ENCODE measurements around the gene ATG2B. TPM values are rescaled to one million over a fixed set of nuclear protein-coding genes. Genes with fewer than 3 reads are reported as not detected.

ATG2B gene
- total RNA-seq, 1 donor from 2014 or later: 11.9 TPM

- H3K27me3 ChIP-seq: no peaks in the 10 kb centered on the region
- no peak overlapping the region for H3K4me2 ChIP-seq
- peaks cover 7% of the 10 kb centered on the region for H3K27me3 Mint-ChIP-seq (ENCODE audit: insufficient read depth, low read depth)
- DNase-seq (ENCODE audit: low spot score): no peak
- no peaks in the 10 kb centered on the region for H3K79me2 ChIP-seq (ENCODE audit: low read depth)
- TF ChIP-seq EZH2phosphoT487 (IDR thresholded peaks at IDR 0.05) (no peak), EZH2 (IDR thresholded peaks at IDR 0.05) (no peak), CTCF (IDR thresholded peaks at IDR 0.05) (no peak)
- no peak overlapping the region for H3K4me3 Mint-ChIP-seq
- H3K4me1 ChIP-seq: no peaks in the 10 kb centered on the region
- peaks cover 15% of the 10 kb centered on the region for H3K4me1 Mint-ChIP-seq
- H3F3A ChIP-seq (ENCODE audit: low read depth): no peaks in the 10 kb centered on the region
- no peak overlapping the region for H3K9ac ChIP-seq
- no peak overlapping the region for H3K4me3 ChIP-seq
- H2AFZ ChIP-seq (replicated peaks): no peak overlapping the region
- no peaks in the 10 kb centered on the region for H3K36me3 ChIP-seq
- no peak overlapping the region for H3K27ac Mint-ChIP-seq
- H3K9me3 ChIP-seq (ENCODE audit: low read depth): no peaks in the 10 kb centered on the region
- H3K36me3 Mint-ChIP-seq: no peaks in the 10 kb centered on the region
- H4K20me1 ChIP-seq (ENCODE audit: low read depth): no peaks in the 10 kb centered on the region
- peaks cover 20% of the 10 kb centered on the region for H3K9me3 Mint-ChIP-seq
- no peak overlapping the region for H3K27ac ChIP-seq
Observed at GRCh38 chr14:96256407-96256806, 106.7 kb downstream of the ATG2B start.

GRCh38 chr14:96255501-96256366 is 107.4 kb downstream of the ATG2B start, which contains the start of gene BDKRB1:
Gene BDKRB1 (plus strand): TSS chr14:96256210. CDS start chr14:96263683, 7,473 bp downstream.
- H3K27me3 Mint-ChIP-seq (ENCODE audit: insufficient read depth, low read depth): peaks cover 7% of the 10 kb centered on the region
- H3K27ac Mint-ChIP-seq: no peak within 1 kb of the TSS
- Histone ChIP-seq H3K4me3 (no peak within 1 kb of the TSS), H3K9ac (no peak within 1 kb of the TSS), H3K9me3 (ENCODE audit: low read depth) (no peaks in the 10 kb centered on the region), H3K79me2 (ENCODE audit: low read depth) (no peaks in the 10 kb centered on the region), H3K27me3 (no peaks in the 10 kb centered on the region), H3F3A (ENCODE audit: low read depth) (no peaks in the 10 kb centered on the region), H3K4me2 (no peak within 1 kb of the TSS), H3K4me1 (no peaks in the 10 kb centered on the region), H3K27ac (no peak within 1 kb of the TSS), H2AFZ (replicated peaks) (no peak within 1 kb of the TSS), H4K20me1 (ENCODE audit: low read depth) (no peaks in the 10 kb centered on the region), H3K36me3 (no peaks in the 10 kb centered on the region)
- H3K9me3 Mint-ChIP-seq: peaks cover 17% of the 10 kb centered on the region
- no peak for TF ChIP-seq EZH2 (IDR thresholded peaks at IDR 0.05)
- TF ChIP-seq EZH2phosphoT487 (IDR thresholded peaks at IDR 0.05): no peak
- TF ChIP-seq CTCF (IDR thresholded peaks at IDR 0.05): no peak
- DNase-seq (ENCODE audit: low spot score): no peak
- no peak within 1 kb of the TSS for H3K4me3 Mint-ChIP-seq
- peaks cover 17% of the 10 kb centered on the region for H3K4me1 Mint-ChIP-seq
- no peaks in the 10 kb centered on the region for H3K36me3 Mint-ChIP-seq

- Histone ChIP-seq H3K4me2 (no peak overlapping the region), H3K4me3 (no peak overlapping the region), H3K4me1 (no peaks in the 10 kb centered on the region), H4K20me1 (ENCODE audit: low read depth) (no peaks in the 10 kb centered on the region), H3K36me3 (no peaks in the 10 kb centered on the region), H3K27ac (no peak overlapping the region), H3F3A (ENCODE audit: low read depth) (no peaks in the 10 kb centered on the region), H3K79me2 (ENCODE audit: low read depth) (no peaks in the 10 kb centered on the region), H3K27me3 (no peaks in the 10 kb centered on the region), H3K9ac (no peak overlapping the region), H3K9me3 (ENCODE audit: low read depth) (no peaks in the 10 kb centered on the region), H2AFZ (replicated peaks) (no peak overlapping the region)
- peaks cover 17% of the 10 kb centered on the region for H3K4me1 Mint-ChIP-seq
- H3K27ac Mint-ChIP-seq: no peak overlapping the region
- no peak for DNase-seq (ENCODE audit: low spot score)
- H3K4me3 Mint-ChIP-seq: no peak overlapping the region
- H3K9me3 Mint-ChIP-seq: peaks cover 10% of the 10 kb centered on the region
- H3K36me3 Mint-ChIP-seq: no peaks in the 10 kb centered on the region
- peaks cover 7% of the 10 kb centered on the region for H3K27me3 Mint-ChIP-seq (ENCODE audit: insufficient read depth, low read depth)
- TF ChIP-seq CTCF (IDR thresholded peaks at IDR 0.05) (no peak), EZH2phosphoT487 (IDR thresholded peaks at IDR 0.05) (no peak), EZH2 (IDR thresholded peaks at IDR 0.05) (no peak)
Observed at GRCh38 chr14:96254687-96255086, 108.5 kb downstream of the ATG2B start.

Data from neural progenitor cell (in vitro differentiated cells).